ENCODE results near the gene UCKL1. TPM values are rescaled to one million over a fixed set of nuclear protein-coding genes. Genes with fewer than 3 reads are reported as not detected.

The UCKL1 gene
- polyA plus RNA-seq, 3 donors: 10.9 to 65.8 (median 14.5) TPM

GRCh38 chr20:63963348-63963741 is 7.1 kb upstream of the UCKL1 start:
- Histone ChIP-seq H3K4me2 (replicated peaks; ENCODE audit: extremely low read depth, low read length, poor library complexity, severe bottlenecking) (no peak overlapping the region), H3K36me3 (replicated peaks in 1 of 2; ENCODE audit: control insufficient read depth in 1 of 2, insufficient read depth in 2 of 2, low read length in 2 of 2) (peaks cover 4 to 16% of the 10 kb centered on the region in 2 donors), H3K4me1 (ENCODE audit: control insufficient read depth in 1 of 2, insufficient read depth in 2 of 2, low read length in 2 of 2) (no peaks in the 10 kb centered on the region), H3K27ac (ENCODE audit: low read depth in 1 of 2, low read length in 2 of 2) (no peak overlapping the region), H2AFZ (ENCODE audit: insufficient read depth, low read depth, low read length, poor library complexity, severe bottlenecking) (no peak overlapping the region), H3K9me3 (replicated peaks in 1 of 2; ENCODE audit: control insufficient read depth in 1 of 2, insufficient read depth in 1 of 2, low read length in 2 of 2) (peaks cover 0 to 24% of the 10 kb centered on the region in 2 donors), H3K79me2 (ENCODE audit: insufficient read depth, low read length) (no peaks in the 10 kb centered on the region), H3K4me3 (replicated peaks in 1 of 3; ENCODE audit: low read depth in 2 of 3, low read length in 3 of 3) (no peak overlapping the region), H3K27me3 (ENCODE audit: control insufficient read depth in 2 of 2, insufficient read depth in 2 of 2, low read length in 2 of 2) (no peaks in the 10 kb centered on the region), H4K20me1 (ENCODE audit: insufficient read depth, low read length) (no peaks in the 10 kb centered on the region), H3K9ac (ENCODE audit: insufficient read depth, low read length, poor library complexity, severe bottlenecking) (no peak overlapping the region)
- 99% methylated on average over 15 of the region's 27 CpGs for WGBS (ENCODE audit: insufficient coverage)
- H3K4me3 Mint-ChIP-seq: no peak overlapping the region
- intact Hi-C loops (cut with micrococcal nuclease): no loop called here
- TF ChIP-seq, protein P1, sequence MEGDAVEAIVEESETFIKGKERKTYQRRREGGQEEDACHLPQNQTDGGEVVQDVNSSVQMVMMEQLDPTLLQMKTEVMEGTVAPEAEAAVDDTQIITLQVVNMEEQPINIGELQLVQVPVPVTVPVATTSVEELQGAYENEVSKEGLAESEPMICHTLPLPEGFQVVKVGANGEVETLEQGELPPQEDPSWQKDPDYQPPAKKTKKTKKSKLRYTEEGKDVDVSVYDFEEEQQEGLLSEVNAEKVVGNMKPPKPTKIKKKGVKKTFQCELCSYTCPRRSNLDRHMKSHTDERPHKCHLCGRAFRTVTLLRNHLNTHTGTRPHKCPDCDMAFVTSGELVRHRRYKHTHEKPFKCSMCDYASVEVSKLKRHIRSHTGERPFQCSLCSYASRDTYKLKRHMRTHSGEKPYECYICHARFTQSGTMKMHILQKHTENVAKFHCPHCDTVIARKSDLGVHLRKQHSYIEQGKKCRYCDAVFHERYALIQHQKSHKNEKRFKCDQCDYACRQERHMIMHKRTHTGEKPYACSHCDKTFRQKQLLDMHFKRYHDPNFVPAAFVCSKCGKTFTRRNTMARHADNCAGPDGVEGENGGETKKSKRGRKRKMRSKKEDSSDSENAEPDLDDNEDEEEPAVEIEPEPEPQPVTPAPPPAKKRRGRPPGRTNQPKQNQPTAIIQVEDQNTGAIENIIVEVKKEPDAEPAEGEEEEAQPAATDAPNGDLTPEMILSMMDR (IDR thresholded peaks at IDR 0.05): no peak
- peaks cover 0 to 4% (median 1%) of the 10 kb centered on the region in 3 donors for H3K27me3 Mint-ChIP-seq (ENCODE audit: low read depth in 3 of 3)
- peaks cover under 1% of the 10 kb centered on the region for H3K4me1 Mint-ChIP-seq
- H3K27ac Mint-ChIP-seq: no peak overlapping the region
- no peak for DNase-seq
- H3K9me3 Mint-ChIP-seq: peaks cover 0 to 29% (median 12%) of the 10 kb centered on the region in 7 donors
- H3K36me3 Mint-ChIP-seq: peaks cover 17 to 28% of the 10 kb centered on the region in 2 donors

DNA sequence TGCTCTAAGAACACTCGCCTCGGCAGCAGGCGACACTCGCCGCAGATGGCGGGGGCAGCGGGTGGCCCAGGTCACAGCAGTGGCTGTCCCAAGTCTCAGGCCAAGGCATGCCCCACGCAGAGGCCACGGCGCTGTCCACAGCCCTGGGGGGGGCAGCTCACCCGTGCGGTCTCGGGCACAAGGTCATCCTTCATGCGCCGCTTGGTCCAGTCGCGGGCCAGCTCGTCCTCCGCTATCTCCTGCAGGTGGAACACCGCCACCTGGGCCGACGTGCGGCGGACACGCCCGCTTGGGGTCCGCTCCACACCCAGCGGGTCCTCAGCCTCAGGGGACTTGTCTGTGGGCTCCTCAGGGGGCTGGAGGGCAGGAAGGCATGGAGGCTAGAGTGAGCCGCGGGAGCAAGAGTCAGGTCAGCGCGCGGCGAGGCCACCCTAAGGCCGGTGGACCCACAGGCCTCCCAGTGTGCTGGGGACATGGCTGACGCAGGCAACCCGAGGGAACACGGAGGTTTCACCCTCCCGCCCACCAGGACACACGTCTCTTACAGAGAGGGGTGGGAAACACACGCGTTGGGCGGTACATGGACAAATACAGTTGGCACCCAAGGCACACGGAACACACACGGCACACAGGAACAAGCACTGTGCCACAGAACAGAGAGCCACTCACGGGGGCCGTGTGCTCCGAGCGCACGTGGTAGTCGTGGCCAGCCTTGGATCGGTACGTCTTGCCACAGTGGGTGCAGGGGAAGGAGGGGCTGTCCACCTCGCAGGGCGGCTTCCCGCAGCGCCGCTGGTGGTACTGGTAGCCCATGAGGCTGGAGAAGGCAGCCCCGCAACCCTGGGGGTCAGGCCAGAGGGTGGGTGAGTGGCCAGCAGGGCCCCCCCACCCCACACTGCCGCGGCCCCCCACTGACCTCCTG is 6.5 kb upstream of the UCKL1 start:
- Mint-ChIP-seq H3K4me1 (no peaks in the 10 kb centered on the region), H3K27ac (no peak overlapping the region), H3K27me3 (ENCODE audit: low read depth in 3 of 3) (peaks cover 1 to 4% (median 2%) of the 10 kb centered on the region in 3 donors), H3K4me3 (no peak overlapping the region), H3K36me3 (peaks cover 17 to 28% of the 10 kb centered on the region in 2 donors), H3K9me3 (peaks cover 0 to 29% (median 12%) of the 10 kb centered on the region in 7 donors)
- H3K4me2 ChIP-seq (replicated peaks; ENCODE audit: extremely low read depth, low read length, poor library complexity, severe bottlenecking): no peak overlapping the region
- no peaks in the 10 kb centered on the region for H3K27me3 ChIP-seq (ENCODE audit: control insufficient read depth in 2 of 2, insufficient read depth in 2 of 2, low read length in 2 of 2)
- TF ChIP-seq, protein P1 (IDR thresholded peaks at IDR 0.05): no peak
- no peaks in the 10 kb centered on the region for H3K79me2 ChIP-seq (ENCODE audit: insufficient read depth, low read length)
- H3K4me1 ChIP-seq (ENCODE audit: control insufficient read depth in 1 of 2, insufficient read depth in 2 of 2, low read length in 2 of 2): no peaks in the 10 kb centered on the region
- no peak overlapping the region for H3K9ac ChIP-seq (ENCODE audit: insufficient read depth, low read length, poor library complexity, severe bottlenecking)
- 98% methylated on average over 49 of the region's 61 CpGs for WGBS (ENCODE audit: insufficient coverage)
- no peak overlapping the region for H3K27ac ChIP-seq (ENCODE audit: low read depth in 1 of 2, low read length in 2 of 2)
- H3K36me3 ChIP-seq (replicated peaks in 1 of 2; ENCODE audit: control insufficient read depth in 1 of 2, insufficient read depth in 2 of 2, low read length in 2 of 2): peaks cover 4 to 16% of the 10 kb centered on the region in 2 donors
- intact Hi-C loops (cut with micrococcal nuclease): no loop called here
- no peaks in the 10 kb centered on the region for H4K20me1 ChIP-seq (ENCODE audit: insufficient read depth, low read length)
- DNase-seq: no peak
- H2AFZ ChIP-seq (ENCODE audit: insufficient read depth, low read depth, low read length, poor library complexity, severe bottlenecking): no peak overlapping the region
- H3K4me3 ChIP-seq (replicated peaks in 1 of 3; ENCODE audit: low read depth in 2 of 3, low read length in 3 of 3): no peak overlapping the region
- peaks cover 0 to 24% of the 10 kb centered on the region in 2 donors for H3K9me3 ChIP-seq (replicated peaks in 1 of 2; ENCODE audit: control insufficient read depth in 1 of 2, insufficient read depth in 1 of 2, low read length in 2 of 2)
